ENCODE measurements around the gene CBLC. TPM values are rescaled to one million over a fixed set of nuclear protein-coding genes. Genes with fewer than 3 reads are reported as not detected.
A peak's percentile ranks its signal among the peaks of the same experiment; 100 is the strongest.

The CBLC gene
- total and polyA plus RNA-seq, 10 of the 15 experiments (the other 5 are each of a cell fraction or from before 2014, with no cell fraction given), result not detected

GRCh38 chr19:44753932-44754749 lies 23.5 kb upstream of the CBLC start (continued):
- TF ChIP-seq, protein P1, sequence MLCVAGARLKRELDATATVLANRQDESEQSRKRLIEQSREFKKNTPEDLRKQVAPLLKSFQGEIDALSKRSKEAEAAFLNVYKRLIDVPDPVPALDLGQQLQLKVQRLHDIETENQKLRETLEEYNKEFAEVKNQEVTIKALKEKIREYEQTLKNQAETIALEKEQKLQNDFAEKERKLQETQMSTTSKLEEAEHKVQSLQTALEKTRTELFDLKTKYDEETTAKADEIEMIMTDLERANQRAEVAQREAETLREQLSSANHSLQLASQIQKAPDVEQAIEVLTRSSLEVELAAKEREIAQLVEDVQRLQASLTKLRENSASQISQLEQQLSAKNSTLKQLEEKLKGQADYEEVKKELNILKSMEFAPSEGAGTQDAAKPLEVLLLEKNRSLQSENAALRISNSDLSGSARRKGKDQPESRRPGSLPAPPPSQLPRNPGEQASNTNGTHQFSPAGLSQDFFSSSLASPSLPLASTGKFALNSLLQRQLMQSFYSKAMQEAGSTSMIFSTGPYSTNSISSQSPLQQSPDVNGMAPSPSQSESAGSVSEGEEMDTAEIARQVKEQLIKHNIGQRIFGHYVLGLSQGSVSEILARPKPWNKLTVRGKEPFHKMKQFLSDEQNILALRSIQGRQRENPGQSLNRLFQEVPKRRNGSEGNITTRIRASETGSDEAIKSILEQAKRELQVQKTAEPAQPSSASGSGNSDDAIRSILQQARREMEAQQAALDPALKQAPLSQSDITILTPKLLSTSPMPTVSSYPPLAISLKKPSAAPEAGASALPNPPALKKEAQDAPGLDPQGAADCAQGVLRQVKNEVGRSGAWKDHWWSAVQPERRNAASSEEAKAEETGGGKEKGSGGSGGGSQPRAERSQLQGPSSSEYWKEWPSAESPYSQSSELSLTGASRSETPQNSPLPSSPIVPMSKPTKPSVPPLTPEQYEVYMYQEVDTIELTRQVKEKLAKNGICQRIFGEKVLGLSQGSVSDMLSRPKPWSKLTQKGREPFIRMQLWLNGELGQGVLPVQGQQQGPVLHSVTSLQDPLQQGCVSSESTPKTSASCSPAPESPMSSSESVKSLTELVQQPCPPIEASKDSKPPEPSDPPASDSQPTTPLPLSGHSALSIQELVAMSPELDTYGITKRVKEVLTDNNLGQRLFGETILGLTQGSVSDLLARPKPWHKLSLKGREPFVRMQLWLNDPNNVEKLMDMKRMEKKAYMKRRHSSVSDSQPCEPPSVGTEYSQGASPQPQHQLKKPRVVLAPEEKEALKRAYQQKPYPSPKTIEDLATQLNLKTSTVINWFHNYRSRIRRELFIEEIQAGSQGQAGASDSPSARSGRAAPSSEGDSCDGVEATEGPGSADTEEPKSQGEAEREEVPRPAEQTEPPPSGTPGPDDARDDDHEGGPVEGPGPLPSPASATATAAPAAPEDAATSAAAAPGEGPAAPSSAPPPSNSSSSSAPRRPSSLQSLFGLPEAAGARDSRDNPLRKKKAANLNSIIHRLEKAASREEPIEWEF (IDR thresholded peaks at IDR 0.05; ENCODE audit: insufficient replicate concordance, low read depth, low read length), result no peak
- TF ChIP-seq RAD51 (IDR thresholded peaks at IDR 0.05) (no peak), CEBPB (IDR thresholded peaks at IDR 0.05; ENCODE audit: borderline replicate concordance in 1 of 2, low read depth in 2 of 2, low read length in 2 of 2) (no peak), ZZZ3 (IDR thresholded peaks at IDR 0.05; ENCODE audit: control insufficient read depth, insufficient read length, low read depth) (no peak), HCFC1 (IDR thresholded peaks at IDR 0.05; ENCODE audit: low read length) (no peak), PAX5 (IDR thresholded peaks at IDR 0.05; ENCODE audit: borderline replicate concordance, low read depth, low read length) (no peak), TCF12 (IDR thresholded peaks at IDR 0.05; ENCODE audit: low read depth, low read length) (no peak), MLLT1 (IDR thresholded peaks at IDR 0.05) (peak; percentile 66; the same call in 1 of the 2 replicates), BMI1 (IDR thresholded peaks at IDR 0.05; ENCODE audit: borderline replicate concordance) (no peak), KLF5 (IDR thresholded peaks at IDR 0.05; ENCODE audit: partially characterized antibody) (peak; percentile 28), PML (IDR thresholded peaks at IDR 0.05; ENCODE audit: low read length) (no peak), SUZ12 (IDR thresholded peaks at IDR 0.05; ENCODE audit: unreplicated experiment) (no peak)
- TF ChIP-seq, protein P2, sequence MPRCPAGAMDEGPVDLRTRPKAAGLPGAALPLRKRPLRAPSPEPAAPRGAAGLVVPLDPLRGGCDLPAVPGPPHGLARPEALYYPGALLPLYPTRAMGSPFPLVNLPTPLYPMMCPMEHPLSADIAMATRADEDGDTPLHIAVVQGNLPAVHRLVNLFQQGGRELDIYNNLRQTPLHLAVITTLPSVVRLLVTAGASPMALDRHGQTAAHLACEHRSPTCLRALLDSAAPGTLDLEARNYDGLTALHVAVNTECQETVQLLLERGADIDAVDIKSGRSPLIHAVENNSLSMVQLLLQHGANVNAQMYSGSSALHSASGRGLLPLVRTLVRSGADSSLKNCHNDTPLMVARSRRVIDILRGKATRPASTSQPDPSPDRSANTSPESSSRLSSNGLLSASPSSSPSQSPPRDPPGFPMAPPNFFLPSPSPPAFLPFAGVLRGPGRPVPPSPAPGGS (IDR thresholded peaks at IDR 0.05; ENCODE audit: borderline replicate concordance, insufficient read depth, low read depth, low read length, poor library complexity, severe bottlenecking), result no peak

Data from GM12878 (cell line).